22Rv1 (cell line): ENCODE data around the gene SPSB3.
"Not testable (repeated sequence)": the region's sequence is repeated elsewhere in the genome, so short reads cannot be mapped to it uniquely, and the experiment has no call there.

Experiments
- H3K27ac ChIP-seq: fragments of 450-650 bp; 2 replicates; pipeline ENCODE4 v1.5.1; 2017
- ZFX ChIP-seq: fragments of 450-650 bp; IDR thresholded peaks from 2 replicates; pipeline ENCODE4 v1.6.1; 2017; ENCODE audit warnings: antibody characterized with exemption, borderline replicate concordance
- TF ChIP-seq, protein P1 (sequence below): fragments of 450-650 bp; IDR thresholded peaks from 2 replicates; pipeline ENCODE4 v1.5.1; 2017; ENCODE audit warnings: mild to moderate bottlenecking

The SPSB3 gene

DNA sequence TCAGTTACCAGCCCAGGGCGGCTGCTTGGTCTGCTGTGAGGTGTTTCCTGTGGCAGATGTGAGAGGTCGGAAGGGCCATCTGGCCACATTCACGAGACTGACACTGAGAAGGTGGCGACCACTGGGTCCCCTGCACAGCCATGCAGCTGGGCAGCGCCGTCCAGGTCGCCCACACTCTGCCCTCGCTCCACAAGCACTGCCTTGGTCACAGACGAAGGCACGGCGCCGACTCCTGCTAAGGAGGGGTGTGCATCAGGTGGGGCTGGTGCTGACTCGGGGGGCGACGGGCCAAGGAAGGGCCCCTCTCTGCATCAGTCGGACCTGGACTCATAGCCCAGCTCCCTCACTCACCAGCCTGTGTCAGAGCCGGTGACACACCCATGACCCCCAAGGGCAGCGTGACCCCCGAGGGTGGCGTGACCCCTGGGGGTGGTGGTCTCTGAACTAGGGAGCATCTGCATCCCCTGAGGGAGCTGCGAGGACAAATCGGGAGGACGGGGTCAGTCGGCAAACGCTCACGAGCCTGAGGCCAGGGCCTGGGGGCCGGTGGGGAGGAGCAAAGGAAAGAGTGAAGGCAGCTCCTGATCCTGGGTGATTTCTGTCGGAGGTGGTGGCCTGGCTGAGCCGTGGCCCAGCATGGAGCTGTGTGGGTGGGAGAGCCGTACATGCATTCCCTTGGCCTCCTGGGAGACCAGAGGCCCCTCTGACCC, 41.4 kb downstream of the SPSB3 start:
- no peak overlapping the region for H3K27ac ChIP-seq
- no peak for TF ChIP-seq ZFX
- TF ChIP-seq, protein P1, sequence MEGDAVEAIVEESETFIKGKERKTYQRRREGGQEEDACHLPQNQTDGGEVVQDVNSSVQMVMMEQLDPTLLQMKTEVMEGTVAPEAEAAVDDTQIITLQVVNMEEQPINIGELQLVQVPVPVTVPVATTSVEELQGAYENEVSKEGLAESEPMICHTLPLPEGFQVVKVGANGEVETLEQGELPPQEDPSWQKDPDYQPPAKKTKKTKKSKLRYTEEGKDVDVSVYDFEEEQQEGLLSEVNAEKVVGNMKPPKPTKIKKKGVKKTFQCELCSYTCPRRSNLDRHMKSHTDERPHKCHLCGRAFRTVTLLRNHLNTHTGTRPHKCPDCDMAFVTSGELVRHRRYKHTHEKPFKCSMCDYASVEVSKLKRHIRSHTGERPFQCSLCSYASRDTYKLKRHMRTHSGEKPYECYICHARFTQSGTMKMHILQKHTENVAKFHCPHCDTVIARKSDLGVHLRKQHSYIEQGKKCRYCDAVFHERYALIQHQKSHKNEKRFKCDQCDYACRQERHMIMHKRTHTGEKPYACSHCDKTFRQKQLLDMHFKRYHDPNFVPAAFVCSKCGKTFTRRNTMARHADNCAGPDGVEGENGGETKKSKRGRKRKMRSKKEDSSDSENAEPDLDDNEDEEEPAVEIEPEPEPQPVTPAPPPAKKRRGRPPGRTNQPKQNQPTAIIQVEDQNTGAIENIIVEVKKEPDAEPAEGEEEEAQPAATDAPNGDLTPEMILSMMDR = no peak

DNA sequence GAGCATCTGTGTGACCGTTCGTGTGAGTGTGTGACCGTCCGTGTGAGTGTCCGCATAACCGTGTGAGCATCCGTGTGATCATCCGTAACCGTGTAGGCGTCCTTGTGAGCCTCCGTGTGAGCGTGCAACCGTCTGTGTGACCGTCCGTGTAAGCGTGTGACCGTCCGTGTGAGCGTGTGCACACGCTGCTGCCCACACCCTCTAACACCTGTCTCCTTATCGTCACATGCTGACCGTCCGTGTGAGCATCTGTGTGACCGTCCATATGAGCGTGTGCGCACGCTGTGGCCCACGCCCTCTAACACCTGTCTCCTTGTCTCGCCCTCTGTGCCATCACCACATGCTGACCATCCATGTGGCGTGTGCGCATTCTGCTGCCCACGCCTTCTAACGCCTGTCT, 42.1 kb downstream of the SPSB3 start:
- no peak overlapping the region for H3K27ac ChIP-seq
- TF ChIP-seq, protein P1 = no peak
- TF ChIP-seq ZFX = no peak

DNA sequence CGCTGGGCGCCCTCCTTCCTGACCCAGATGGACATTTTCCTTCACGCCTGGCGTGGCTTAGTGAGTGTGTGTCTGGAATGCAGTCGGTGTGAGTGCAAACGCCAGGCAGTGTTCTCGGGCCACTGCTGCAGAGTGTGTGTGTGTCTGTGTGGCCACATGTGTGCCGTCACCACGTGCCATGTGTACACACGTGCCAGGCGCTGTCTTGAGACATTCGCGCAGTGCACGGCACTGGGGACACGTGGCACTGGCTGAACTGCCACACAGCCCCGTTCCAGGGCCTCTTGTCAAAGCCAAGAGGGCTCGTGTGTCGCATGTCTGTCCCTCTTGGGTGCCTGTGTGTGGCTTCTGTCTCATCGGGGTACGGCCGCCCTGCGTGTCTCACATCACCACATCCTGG, 47.6 kb downstream of the SPSB3 start:
- no peak overlapping the region for H3K27ac ChIP-seq
- TF ChIP-seq ZFX = no peak
- TF ChIP-seq, protein P1 = no peak

DNA sequence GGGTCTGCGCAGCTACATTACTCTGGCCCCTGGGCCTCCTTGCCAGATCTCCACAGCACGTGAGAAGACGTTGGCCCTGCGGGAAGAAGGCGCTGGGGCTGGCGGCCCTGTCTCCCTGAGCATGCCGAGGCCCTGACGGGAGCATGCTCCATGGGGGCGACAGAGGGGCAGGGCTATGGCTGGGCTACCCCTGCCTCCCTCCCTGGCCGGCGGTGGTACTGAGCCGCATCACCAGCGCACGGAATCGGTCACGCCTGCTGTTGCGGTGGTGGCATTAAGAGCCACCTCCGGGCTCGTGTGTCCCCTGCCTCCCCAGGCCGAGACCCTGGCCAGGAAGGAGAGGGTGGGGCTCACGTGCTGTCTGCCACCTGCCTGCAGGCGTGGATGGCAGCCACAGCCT, 48.2 kb downstream of the SPSB3 start:
- no peak overlapping the region for H3K27ac ChIP-seq
- TF ChIP-seq ZFX = no peak
- TF ChIP-seq, protein P1 = no peak

DNA sequence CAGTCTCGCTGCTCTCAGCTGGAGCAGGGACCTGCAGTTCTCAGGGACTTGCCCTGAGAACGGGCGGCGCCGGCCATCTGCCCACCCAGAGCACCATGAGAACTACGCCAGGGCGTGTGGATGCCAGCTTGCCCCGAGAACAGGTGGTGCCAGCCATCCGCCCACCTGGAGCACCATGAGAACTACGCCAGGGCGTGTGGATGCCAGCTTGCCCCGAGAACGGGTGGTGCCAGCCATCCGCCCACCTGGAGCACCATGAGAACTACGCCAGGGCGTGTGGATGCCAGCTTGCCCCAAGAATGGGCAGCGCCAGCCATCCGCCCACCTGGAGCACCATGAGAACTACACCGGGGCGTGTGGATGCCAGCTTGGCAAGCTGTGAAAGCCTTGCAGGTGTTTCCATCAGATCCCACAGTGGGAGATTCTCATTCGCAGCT, 49.8 kb downstream of the SPSB3 start:
- not testable (repeated sequence) for H3K27ac ChIP-seq

DNA sequence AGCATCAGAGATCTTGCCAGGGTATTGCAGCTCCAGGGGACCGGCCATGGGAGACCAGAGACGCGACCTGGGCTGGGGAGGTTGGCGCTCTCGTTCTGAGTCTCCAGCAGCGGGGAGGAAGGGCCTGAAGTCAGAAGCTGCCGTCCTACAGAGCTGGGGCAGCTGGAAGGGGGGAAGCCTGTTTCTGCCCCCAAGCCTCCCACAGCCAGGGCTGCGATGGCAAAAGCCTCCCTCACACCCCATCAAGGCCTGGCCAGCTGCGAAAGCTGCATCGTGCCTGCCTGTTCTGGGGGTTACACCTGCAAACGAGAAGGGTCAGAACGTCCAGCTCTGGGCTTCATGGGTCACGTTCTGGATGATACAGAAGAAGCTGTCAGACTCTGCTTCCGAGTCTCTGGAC, 50.3 kb downstream of the SPSB3 start:
- no peak overlapping the region for H3K27ac ChIP-seq
- TF ChIP-seq, protein P1 = no peak
- TF ChIP-seq ZFX = no peak

DNA sequence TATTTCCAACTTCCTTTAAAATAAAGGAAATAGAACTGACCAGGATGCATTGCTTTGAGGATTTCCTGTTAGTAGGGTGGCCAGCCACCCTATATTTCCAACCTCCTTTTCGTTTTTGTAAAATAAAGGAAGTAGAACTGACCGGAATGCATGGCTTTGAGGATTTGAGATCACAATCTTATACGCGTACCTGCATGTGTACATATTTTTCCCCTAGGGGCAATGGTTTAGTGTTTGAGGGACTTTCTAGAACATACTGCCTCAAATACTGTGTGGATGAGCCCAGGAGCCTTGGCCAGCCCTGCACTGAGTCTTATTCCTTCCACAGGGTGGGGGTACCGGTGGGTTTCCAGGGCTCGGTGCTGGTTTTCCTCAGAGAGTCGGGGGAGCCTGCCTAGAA, 50.8 kb downstream of the SPSB3 start:
- TF ChIP-seq, protein P1 = no peak
- TF ChIP-seq ZFX = no peak
- H3K27ac ChIP-seq = no peak overlapping the region

DNA sequence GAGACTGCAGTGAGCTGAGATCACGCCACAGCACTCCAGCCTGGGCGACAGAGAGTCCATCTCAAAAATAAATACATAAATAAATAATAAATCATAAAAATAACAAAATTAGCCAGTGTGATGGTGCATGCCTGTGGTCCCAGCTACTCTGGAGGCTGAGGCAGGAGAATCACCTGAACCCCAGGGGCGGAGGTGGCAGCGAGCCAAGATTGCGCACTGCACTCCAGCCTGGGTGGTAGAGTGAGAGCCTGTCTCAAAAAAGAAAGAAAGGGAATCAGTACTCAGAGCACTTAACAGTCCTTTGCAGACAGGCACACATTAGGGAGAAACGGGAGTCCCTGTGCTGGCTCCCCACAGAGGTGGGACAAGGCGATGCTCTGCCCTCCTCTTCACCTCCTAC, 51.3 kb downstream of the SPSB3 start:
- TF ChIP-seq, protein P1 = no peak
- TF ChIP-seq ZFX = no peak
- no peak overlapping the region for H3K27ac ChIP-seq
